Measurements from ENCODE around the gene COX14. TPM values are rescaled to one million over a fixed set of nuclear protein-coding genes. Genes with fewer than 3 reads are reported as not detected.

The COX14 gene
- total RNA-seq, 1 experiment from 2014 or later = 28.7 TPM

DNA sequence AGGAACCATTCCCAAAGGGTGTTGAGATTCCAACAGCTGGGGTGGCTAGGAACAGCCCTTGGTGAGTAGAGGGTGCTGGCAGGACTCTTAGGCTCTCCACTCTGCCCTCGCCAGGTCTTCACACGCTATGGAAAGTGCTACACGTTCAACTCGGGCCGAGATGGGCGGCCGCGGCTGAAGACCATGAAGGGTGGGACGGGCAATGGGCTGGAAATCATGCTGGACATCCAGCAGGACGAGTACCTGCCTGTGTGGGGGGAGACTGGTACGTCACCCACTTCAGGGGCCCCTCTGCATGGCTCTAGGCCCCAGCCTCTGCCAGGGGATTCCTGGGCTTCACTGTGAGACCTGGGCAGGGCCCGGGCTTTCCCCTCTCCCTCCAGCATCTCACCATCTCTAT, 34.9 kb upstream of the COX14 start:
- intact Hi-C loops (cut with micrococcal nuclease; ENCODE audit: unreplicated experiment) = no loop called here
- TF ChIP-seq, protein P1, sequence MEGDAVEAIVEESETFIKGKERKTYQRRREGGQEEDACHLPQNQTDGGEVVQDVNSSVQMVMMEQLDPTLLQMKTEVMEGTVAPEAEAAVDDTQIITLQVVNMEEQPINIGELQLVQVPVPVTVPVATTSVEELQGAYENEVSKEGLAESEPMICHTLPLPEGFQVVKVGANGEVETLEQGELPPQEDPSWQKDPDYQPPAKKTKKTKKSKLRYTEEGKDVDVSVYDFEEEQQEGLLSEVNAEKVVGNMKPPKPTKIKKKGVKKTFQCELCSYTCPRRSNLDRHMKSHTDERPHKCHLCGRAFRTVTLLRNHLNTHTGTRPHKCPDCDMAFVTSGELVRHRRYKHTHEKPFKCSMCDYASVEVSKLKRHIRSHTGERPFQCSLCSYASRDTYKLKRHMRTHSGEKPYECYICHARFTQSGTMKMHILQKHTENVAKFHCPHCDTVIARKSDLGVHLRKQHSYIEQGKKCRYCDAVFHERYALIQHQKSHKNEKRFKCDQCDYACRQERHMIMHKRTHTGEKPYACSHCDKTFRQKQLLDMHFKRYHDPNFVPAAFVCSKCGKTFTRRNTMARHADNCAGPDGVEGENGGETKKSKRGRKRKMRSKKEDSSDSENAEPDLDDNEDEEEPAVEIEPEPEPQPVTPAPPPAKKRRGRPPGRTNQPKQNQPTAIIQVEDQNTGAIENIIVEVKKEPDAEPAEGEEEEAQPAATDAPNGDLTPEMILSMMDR (conservative IDR thresholded peaks at IDR 0.05; ENCODE audit: low read depth, low read length) = no peak
- no peak for TF ChIP-seq EZH2 (IDR thresholded peaks at IDR 0.05; ENCODE audit: borderline replicate concordance, low read depth, low read length, poor library complexity, severe bottlenecking)
- no TSS peak for BruUV-seq (replicated peaks)
- ChIA-PET POLR2A (ENCODE audit: low non-redundant PET) (no interaction called here), CTCF (interaction anchor here (1.3 kb wide), 1 partner anchor 110 kb away, joined by 3 read pairs; no protein-coding TSS in a partner anchor)
- no peaks in the 10 kb centered on the region for H3K36me3 ChIP-seq (ENCODE audit: insufficient read depth, low read length, poor library complexity, severe bottlenecking)
- no peaks in the 10 kb centered on the region for H3K27me3 ChIP-seq (replicated peaks; ENCODE audit: insufficient read depth, low read depth, low read length, poor library complexity)
- H3K4me3 ChIP-seq (ENCODE audit: low read depth, low read length, poor library complexity, severe bottlenecking) = no peak overlapping the region
- no peaks in the 10 kb centered on the region for H3K4me1 ChIP-seq (ENCODE audit: insufficient read depth, low read length, poor library complexity, severe bottlenecking)
- no peak overlapping the region for H3K27ac ChIP-seq (ENCODE audit: low read depth, low read length, poor library complexity, severe bottlenecking)
- no peak for DNase-seq (ENCODE audit: low spot score)
- H3K9me3 ChIP-seq (ENCODE audit: low read depth, low read length, poor library complexity, severe bottlenecking) = no peaks in the 10 kb centered on the region

DNA sequence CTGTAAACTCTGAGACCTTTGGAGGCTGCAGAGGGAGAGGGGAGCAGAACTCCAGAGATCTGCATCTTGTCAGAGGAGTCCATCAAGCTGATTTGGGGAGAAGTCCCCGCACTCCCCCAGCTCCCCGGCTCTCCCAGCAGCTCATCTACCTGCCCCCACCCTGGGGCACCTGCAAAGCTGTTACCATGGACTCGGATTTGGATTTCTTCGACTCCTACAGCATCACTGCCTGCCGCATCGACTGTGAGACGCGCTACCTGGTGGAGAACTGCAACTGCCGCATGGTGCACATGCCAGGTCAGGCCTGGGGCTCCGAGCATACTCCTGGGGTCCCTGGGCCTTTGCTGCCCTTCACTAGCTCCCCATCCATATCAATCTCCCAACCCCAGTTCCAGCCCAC, 33.8 kb upstream of the COX14 start:
- Histone ChIP-seq H3K27me3 (replicated peaks; ENCODE audit: insufficient read depth, low read depth, low read length, poor library complexity) (no peaks in the 10 kb centered on the region), H3K4me1 (ENCODE audit: insufficient read depth, low read length, poor library complexity, severe bottlenecking) (no peaks in the 10 kb centered on the region), H3K9me3 (ENCODE audit: low read depth, low read length, poor library complexity, severe bottlenecking) (no peaks in the 10 kb centered on the region), H3K27ac (ENCODE audit: low read depth, low read length, poor library complexity, severe bottlenecking) (no peak overlapping the region), H3K4me3 (ENCODE audit: low read depth, low read length, poor library complexity, severe bottlenecking) (no peak overlapping the region), H3K36me3 (ENCODE audit: insufficient read depth, low read length, poor library complexity, severe bottlenecking) (no peaks in the 10 kb centered on the region)
- DNase-seq (ENCODE audit: low spot score) = no peak
- CTCF ChIA-PET = no interaction called here
- BruUV-seq (replicated peaks) = no TSS peak
- intact Hi-C loops (cut with micrococcal nuclease; ENCODE audit: unreplicated experiment) = no loop called here
- TF ChIP-seq, protein P1 (conservative IDR thresholded peaks at IDR 0.05; ENCODE audit: low read depth, low read length) = no peak
- no peak for TF ChIP-seq EZH2 (IDR thresholded peaks at IDR 0.05; ENCODE audit: borderline replicate concordance, low read depth, low read length, poor library complexity, severe bottlenecking)
- POLR2A ChIA-PET (ENCODE audit: low non-redundant PET) = interaction anchor here (0.7 kb wide), 1 partner anchor 9 kb away, joined by 3 read pairs; no protein-coding TSS in a partner anchor

GRCh38 chr12:50079771-50080170, 32.3 kb upstream of the COX14 start:
- no peaks in the 10 kb centered on the region for H3K4me1 ChIP-seq (ENCODE audit: insufficient read depth, low read length, poor library complexity, severe bottlenecking)
- ChIA-PET CTCF (no interaction called here), POLR2A (ENCODE audit: low non-redundant PET) (no interaction called here)
- no peak for TF ChIP-seq EZH2 (IDR thresholded peaks at IDR 0.05; ENCODE audit: borderline replicate concordance, low read depth, low read length, poor library complexity, severe bottlenecking)
- TF ChIP-seq, protein P1 (conservative IDR thresholded peaks at IDR 0.05; ENCODE audit: low read depth, low read length) = no peak
- DNase-seq (ENCODE audit: low spot score) = no peak
- H3K27ac ChIP-seq (ENCODE audit: low read depth, low read length, poor library complexity, severe bottlenecking) = no peak overlapping the region
- BruUV-seq (replicated peaks) = no TSS peak
- H3K9me3 ChIP-seq (ENCODE audit: low read depth, low read length, poor library complexity, severe bottlenecking) = no peaks in the 10 kb centered on the region
- H3K4me3 ChIP-seq (ENCODE audit: low read depth, low read length, poor library complexity, severe bottlenecking) = no peak overlapping the region
- intact Hi-C loops (cut with micrococcal nuclease; ENCODE audit: unreplicated experiment) = no loop called here
- no peaks in the 10 kb centered on the region for H3K27me3 ChIP-seq (replicated peaks; ENCODE audit: insufficient read depth, low read depth, low read length, poor library complexity)
- H3K36me3 ChIP-seq (ENCODE audit: insufficient read depth, low read length, poor library complexity, severe bottlenecking) = no peaks in the 10 kb centered on the region

All from A673 (cell line).